Suppressor macrophage treated with lipopolysaccharide for 4 hours (primary cell): ENCODE results near the gene SLC7A10.
"Not testable (repeated sequence)": the region's sequence is repeated elsewhere in the genome, so short reads cannot be mapped to it uniquely, and the experiment has no call there.

ENCODE experiments used
- DNase-seq: peaks from one replicate; pipeline ENCODE4 v3.0.0-alpha.2; 2020

The SLC7A10 gene

DNA sequence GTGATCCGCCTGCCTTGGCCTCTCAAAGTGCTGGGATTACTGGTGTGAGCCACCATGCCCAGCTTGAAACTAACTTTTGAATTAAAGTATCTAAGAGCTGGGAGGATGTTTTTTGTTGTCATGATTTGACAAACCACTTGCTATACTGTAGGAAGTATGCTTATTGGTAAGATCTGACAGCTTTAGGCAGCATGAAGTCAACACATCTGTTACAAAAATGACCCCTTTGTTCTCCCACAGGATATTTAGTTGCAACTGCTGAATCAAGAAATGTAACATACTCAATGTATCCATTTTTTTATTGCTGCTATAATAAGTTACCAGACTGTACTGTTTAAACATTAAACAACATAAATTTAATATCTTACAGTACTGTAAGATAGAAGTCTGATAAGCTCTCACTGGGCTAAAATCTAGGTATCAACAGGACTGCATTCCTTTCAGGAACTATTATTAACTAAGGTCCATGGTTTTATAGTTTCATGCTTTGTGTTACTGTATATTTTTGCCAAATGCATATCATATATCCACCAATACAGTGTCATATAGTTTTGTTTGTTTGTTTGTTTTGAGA lies 54.3 kb downstream of the SLC7A10 start:
- DNase-seq, result no peak

- DNase-seq, result no peak
These were observed 57.1 kb downstream of the SLC7A10 start for GRCh38 chr19:33168528-33168927.

DNA sequence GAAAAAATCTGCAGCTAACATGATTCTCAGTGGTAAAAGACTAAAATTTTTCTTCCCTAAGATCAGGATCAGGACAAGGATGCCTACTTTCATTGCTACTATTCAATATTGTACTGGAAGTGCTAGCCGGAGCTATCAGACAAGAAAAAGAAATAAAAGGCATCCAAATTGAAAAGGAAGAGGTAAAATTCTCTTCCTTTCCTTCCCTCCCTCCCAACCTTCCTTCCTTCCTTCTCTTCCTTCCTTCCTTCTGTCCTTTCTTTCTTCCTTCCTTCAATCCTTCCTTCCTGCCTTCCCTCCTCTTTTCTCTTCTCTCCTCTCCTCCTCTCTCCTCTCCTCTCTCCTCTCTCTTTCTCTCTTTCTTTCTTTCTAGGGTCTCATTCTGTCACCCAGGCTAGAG lies 58.2 kb downstream of the SLC7A10 start:
- DNase-seq, result no peak

DNA sequence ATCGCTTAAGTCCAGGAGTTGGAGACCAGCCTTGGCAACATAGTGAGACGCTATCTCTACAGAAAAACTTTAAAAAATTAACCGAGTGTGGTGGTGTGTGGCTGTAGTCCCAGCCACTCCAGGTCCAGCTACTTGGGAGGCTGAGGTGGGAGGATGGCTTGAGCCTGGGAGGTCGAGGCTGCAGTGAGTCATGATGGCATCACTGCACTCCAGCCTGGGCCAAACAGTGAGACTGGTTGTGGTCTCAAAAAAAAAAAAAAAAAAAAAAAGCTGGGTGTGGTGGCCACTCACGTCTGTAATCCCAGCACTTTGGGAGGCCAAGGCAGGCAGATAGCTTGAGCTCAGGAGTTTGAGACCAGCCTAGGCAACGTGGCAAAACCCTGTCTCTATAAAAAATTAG lies 59.6 kb downstream of the SLC7A10 start:
- not testable (repeated sequence) for DNase-seq

DNA sequence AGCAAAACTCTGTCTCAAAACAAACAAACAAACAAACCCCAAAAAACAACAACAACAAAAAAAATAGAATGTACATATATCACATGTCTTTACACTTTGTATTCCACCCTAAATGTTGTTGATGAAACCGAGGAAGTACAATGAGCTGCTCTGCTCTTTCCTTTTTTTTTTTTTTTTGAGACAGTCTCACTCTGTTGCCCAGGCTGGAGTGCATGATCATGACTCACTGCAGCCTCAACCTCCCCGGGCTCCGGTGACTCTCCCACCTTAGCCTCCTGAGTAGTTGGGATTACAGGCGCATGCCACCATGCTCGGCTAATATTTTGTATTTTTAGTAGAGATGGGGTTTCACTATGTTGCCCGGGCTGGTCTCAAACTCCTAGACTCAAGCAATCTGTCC lies 62.2 kb downstream of the SLC7A10 start:
- peak; percentile 20 for DNase-seq

DNA sequence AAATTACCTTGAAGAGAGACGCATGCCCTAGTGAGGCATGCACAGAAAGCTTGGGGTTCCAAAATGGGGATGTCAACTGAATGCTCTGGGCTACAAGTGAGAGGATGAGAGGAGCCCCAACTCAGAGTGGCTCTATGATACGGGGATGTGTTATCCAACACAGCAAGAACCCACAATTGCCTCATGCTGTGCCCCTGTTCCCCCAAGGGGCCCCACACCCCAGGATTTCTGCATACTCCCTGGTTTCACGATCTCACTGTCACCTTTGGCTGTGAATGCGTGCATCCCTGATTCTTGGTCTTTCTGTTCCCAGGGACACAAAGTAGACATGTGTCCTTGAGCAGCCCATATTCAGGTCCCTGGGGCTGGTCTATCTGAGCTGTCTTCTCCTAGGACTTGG lies 64.4 kb downstream of the SLC7A10 start:
- DNase-seq, result no peak

DNA sequence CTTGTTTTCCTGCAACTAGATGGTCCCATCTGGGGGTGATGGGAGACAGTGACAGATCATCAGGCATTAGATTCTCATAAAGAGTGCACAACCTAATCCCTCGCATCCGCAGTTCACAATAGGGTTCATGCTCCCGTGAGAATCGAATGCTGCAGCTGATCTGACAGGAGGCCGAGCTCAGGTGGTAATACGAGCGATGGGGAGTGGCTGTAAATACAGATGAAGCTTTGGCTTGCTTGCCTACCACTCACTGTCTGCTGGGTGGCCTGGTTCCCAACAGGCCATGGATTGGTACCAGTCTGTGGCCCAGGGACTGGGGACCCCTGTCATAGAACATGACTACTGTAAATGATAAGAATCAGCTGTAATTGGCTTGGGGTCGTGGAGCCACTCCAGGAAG lies 65.8 kb downstream of the SLC7A10 start:
- DNase-seq, result no peak

DNA sequence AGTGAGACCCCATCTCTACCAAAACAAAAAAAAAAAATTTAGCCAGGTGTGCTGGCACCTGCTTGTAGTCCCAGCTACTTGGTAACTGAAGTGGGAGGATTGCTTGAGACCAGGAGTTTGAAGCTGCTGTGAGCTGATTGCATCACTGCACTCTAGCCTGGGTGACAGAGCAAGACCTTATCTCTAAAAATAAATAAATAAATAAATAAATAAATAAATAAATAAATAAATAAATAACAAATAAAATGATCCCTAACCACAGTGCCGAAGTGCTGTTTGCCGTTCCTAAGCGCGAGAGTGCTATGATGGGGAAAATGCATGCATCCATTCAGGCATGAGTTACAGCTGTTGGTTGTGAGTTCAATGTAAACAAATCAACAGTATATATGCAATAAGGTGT lies 66.5 kb downstream of the SLC7A10 start:
- no peak for DNase-seq
